HG02981 (cell line): ENCODE results near the gene DEPDC4.
"Not testable (repeated sequence)": the region's sequence is repeated elsewhere in the genome, so short reads cannot be mapped to it uniquely, and the experiment has no call there.

Experiments used
- ATAC-seq: cut with Tn5 transposase; IDR thresholded peaks from one replicate; pipeline ENCODE4 v1.9.1; 2021; ENCODE audit warnings: mild to moderate bottlenecking, moderate library complexity; ENCODE audit not compliant: unreplicated experiment

Gene DEPDC4

DNA sequence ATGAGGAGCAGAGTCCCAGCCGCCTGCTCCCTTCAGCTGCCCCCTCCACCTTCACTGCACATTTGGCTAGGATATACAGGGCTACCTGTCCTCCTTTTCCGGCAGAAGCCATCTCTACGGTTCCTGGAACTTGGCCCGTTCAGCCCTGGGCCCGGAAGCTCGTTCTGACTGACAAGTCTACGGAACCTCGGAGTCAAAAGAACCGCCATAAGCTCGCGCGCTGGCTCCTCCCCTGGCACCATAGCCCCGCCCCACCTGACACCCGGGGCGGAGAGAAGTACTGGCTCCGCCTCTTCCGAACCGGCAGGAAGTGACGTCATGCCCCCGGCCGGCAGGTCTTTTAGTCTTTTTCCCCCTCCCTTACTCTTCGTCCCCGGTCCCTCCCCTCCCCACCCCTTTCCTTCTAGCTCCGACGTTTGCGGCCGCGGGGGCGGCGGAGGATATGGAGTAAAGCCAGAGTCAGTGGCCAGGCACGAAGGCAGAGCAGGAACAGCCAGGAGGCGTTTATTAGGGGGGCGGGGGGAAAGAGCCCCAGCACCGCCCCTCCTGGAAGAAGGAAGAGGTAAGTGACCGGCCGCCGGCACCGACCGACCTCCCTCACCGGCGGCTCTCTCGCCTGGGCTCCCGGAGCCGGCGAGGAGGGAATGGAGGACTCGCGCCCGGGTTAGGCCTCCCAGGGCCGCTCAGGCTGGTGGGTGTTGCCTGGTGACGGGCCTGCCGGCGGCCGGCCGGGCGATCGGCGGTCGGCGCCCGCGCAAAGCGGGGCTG is at the start of gene DEPDC4, which contains the start of gene SCYL2:
DEPDC4 (minus strand) TSS at position 245 of the 768 bp plus-strand sequence; CDS start at position 242, 3 bp downstream.
SCYL2 (plus strand) TSS at position 343 of the 768 bp plus-strand sequence. CDS start 15,794 bp downstream, outside the sequence.
- peak; percentile 92 for ATAC-seq

DNA sequence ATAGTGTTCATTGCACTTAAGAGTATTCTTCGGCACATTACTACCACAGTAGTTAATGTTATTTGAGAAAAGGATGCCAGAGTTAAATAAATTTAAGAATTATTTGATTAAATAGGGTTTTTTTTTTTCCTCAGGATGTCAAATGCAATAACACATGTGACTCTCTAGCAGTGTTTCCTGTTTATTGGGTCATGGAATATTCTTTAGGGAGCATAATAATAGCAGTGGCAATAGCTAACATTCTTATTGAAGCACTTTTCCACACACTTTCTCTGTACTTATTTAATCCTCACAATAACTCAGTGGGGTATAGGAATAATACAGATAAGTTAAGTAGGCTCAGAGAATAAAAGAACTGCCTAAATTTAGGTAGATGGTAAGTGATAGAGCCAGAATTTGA is 44.4 kb upstream of the DEPDC4 start:
- ATAC-seq, result no peak

DNA sequence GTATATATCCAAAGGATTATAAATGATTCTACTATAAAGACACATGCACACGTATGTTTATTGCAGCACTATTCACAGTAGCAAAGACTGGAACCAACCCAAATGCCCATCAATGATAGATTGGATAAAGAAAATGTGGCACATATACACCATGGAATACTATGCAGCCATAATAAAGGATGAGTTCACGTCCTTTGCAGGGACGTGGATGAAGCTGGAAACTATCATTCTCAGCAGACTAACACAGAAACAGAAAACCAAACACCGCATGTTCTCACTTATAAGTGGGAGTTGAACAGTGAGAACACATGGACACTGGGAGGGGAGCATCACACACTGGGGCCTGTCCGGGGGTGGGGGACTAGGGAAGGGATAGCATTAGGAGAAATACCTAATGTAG is 41.3 kb upstream of the DEPDC4 start:
- not testable (repeated sequence) for ATAC-seq

DNA sequence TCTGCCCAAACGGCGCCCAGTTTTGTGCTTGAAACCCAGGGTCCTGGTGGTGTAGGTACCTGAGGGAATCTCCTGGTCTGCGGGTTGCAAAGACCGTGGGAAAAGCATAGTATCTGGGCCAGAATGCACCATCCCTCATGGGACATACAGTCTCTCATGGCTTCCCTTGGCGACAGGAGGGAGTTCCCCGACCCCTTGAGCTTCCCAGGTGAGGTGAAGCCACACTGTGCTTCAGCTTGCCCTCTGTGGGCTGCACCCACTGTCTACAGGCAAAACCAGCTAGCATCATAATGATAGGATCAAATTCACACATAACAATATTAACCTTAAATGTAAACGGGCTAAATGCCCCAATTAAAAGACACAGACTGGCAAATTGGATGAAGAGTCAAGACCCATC is 37.5 kb upstream of the DEPDC4 start:
- ATAC-seq, result not testable (repeated sequence)

DNA sequence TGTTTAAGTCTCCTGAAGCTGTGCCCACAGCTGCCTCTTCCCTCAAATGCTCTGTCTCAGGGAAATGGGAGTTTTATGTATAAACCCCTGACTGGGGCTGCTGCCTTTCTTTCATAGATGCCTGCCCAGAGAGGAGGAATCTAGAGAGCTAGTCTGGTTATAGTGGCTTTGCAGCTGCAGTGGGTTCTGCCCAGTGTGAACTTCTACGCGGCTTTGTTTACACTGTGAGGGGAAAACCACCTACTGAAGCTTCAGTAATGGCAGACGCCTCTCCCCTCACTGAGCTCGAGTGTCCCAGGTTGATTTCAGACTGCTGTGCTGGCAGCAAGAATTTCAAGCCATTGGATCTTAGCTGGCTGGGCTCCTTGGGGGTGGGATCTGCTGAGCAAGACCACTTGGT is 37.0 kb upstream of the DEPDC4 start:
- no peak for ATAC-seq

DNA sequence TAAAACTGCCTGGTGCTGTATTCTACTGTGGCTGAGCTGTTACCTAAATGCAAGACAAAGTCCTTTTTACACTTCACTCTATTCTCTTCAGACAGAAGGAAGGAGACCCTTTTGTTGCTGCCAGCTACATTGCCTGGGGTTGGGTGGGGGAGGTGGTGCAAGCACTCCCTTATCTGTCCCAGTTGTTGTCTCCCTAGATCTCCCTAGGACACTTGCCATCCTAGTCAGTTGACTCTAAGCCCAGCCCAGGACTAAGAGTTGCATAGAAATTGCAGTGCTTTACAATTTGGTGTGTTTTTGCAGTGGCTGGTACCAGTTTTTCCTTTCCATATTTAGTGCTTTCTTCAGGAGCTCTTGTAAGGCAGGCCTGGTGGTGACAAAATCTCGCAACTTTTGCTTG is 35.2 kb upstream of the DEPDC4 start:
- no peak for ATAC-seq

DNA sequence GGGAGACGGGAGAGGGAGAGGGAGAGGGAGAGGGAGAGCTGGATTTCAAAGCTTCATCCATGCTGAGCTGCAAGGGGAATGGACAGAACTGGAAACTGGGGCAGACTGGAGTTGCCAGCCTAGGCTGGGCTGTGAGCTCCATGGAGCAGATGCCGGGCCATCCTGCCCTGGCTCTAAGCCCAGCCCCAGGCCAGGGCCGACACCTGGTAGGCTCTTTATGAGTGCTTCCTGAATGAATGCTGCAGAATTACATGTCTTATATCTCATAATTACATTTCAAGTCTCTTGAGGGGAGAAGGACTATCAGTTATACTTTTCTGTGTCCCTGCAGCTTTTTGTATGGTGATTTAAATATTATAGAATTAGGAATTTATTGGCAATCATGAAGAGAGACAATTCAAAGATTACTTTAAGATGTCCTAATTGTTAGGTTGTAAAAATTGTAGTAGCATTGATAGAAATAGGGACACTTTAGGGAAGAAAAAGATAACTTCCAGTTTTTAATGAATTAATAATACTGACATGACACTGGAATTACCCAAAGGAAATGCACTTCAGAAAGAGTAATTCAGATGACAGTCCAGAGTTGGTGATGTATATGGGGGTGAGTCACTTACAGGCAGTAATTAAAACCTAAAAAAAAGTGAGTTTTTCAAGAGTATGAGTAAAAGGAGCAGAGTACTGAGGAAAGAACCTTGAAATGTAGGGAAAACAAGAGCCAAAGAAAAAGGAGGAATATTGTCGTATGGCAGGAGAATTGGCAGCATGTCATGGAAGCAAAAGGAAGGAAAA is 29.1 kb upstream of the DEPDC4 start:
- ATAC-seq, result no peak

DNA sequence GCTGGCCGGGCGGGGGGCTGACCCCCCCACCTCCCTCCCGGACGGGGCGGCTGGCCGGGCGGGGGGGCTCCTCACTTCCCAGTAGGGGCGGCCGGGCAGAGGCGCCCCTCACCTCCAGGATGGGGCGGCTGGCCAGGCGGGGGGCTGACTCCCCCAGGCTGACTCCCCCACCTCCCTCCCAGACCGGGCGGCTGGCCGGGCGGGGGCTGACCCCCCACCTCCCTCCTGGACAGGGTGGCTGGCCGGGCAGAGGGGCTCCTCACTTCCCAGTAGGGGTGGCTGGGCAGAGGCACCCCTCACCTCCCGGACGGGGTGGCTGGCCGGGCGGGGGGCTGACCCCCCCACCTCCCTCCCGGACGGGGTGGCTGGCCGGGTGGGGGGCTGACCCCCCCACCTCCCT is 27.5 kb upstream of the DEPDC4 start:
- not testable (repeated sequence) for ATAC-seq

DNA sequence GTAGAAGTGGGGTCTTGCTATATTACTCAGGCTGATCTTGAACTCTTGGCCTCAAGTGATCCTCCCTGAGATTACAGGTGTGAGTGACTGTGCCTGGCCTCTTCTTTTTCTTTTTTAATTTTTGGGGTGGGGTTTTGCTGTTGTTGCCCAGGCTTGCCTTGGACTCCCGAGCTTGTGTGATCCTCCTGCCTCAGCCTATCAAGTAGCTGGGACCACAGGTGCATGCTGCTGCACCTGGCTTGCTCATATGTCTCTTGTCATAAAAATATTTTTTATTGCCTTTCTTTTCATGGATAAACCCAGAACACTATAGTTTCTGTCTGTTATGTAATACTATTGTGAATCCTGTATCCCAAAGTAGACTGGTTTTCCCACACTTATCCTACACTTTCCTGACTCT is 26.1 kb upstream of the DEPDC4 start:
- ATAC-seq, result no peak

DNA sequence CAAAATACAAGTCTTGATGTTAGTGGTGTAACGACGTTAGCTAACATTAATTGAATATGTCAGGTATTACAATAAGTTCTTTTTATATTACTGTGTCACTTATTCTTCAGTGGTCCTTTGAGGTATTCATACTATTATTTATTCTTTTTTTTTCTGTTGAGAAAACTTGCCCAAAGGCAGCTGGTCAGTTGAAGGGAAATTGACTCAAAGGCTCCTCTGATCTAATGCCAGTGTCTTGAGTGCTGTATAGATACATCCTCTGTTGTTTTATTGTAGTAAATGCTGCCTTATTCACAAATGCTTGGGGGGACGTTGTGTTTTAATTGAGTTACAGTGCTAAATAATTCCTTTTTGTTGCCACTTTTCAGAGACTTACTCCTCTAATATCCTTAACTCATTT is 23.1 kb upstream of the DEPDC4 start:
- no peak for ATAC-seq

DNA sequence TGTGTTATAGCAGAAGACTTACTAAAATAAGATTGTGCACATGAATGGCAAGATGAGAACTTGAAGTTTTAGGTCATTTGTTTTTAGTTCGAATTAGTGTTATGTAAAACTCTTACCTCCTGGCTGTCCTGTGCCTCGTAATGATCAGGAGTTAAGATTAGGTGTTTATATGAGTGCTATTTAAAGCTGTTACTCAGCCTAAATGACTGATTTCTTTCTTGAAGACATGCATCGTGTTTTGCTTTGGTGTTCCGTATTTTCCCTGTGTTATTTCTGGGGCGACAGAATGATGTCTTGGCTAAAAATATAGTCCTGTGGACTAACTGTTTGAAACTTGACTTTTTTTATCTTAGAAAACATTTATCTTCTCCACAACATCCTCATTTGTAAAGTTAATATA is 22.2 kb upstream of the DEPDC4 start:
- ATAC-seq, result no peak

DNA sequence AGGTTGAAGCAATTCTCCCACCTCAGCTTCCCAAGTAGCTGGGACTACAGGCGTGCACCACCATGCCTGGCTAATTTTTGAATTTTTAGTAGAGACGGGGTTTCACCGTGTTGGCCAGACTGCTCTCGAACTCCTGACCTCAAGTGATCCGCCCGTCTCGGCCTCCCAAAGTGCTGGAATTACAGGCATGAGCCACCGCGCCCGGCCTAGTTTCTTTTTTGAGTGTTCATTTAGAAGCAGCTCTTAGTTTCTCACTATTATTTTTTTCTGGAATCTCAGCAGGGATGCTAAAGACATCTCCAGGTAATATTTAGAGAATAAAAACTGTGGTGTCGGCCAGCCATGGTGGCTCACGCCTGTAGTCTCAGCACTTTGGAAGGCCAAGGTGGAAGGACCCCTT is 17.7 kb upstream of the DEPDC4 start:
- not testable (repeated sequence) for ATAC-seq

DNA sequence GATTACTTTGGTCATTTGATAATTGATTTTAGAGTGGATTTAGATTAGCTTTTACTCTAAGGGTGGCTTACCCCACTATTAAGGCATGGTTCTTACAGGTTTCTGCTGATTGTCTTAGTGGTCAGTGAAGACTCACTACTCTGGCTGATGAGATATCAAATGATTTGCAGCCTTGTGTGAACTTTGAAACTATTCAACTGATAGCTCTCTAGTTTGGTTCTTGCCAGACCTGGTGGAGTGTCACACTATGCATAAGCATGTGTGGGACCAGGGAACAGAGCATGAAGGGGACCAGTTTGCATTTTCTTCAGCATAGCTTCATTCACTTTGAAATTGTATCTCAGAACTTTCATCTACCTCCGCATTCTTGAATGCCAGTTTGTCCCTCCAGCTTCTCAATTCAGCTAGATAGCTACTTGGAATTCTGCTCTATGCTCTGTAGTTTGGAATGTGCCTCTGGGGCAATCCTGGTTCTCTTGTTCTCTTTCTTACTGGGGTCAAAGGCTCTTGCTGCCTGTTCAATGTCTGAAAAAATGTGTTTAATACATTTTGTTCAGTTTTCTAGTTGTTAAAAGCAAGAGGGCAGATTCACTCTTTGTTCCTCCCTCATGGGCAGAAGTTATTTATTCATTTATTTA is 12.8 kb upstream of the DEPDC4 start:
- no peak for ATAC-seq

DNA sequence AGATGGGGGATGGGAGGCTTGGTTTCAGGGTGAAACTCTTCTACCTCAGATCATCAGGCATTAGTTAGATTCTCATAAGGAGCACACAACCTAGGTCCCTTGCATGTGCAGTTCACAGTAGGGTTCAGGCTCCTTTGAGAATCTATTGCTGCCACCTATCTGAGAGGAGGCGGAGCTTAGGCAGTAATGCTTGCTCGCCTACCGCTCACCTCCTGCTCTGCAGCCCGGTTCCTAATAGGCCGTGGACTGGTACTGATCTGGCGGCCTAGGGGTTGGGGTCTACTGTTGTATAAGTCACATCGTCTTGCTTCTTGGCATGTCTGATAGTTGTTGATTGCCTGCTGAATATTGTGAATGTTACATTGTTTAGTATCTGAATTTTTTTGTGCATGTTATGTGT is 12.3 kb upstream of the DEPDC4 start:
- no peak for ATAC-seq

DNA sequence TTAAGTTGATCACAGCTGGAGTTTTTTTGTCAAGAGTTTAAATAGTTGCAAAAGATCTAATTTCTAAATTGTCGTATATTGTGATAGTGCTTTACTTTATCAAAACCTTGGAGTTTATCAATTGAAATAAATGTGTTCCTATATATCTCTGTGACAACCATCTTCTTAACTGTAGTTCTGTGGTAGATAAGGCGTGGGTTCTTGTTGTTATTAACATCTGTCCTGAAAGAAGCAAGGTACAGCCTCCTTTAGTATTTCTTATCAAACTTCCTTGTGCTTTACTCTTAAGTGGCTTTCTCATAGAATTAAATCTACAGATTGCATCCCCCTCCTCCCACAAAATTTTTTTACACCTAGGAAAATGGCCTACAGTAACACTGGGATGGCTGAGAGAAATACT is 7.4 kb upstream of the DEPDC4 start:
- ATAC-seq, result no peak

DNA sequence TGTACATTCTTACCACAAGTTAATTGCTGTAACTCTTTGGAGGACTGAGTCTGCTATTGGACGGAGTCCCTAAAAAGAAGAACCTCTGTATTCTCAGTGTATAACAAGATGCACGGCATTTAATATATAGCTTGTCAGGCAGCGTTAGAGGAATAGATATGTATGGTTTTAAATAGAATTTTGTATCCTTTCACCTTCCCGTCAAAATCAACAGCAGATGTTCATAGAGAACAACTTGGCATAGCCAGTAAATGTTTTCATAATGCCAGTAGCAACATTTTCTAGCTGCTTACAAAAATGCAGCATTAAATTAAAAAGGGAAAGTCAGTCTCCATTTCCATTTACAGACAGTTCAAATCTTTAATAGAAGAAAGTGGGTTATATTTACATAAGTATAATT is 6.9 kb upstream of the DEPDC4 start:
- no peak for ATAC-seq

DNA sequence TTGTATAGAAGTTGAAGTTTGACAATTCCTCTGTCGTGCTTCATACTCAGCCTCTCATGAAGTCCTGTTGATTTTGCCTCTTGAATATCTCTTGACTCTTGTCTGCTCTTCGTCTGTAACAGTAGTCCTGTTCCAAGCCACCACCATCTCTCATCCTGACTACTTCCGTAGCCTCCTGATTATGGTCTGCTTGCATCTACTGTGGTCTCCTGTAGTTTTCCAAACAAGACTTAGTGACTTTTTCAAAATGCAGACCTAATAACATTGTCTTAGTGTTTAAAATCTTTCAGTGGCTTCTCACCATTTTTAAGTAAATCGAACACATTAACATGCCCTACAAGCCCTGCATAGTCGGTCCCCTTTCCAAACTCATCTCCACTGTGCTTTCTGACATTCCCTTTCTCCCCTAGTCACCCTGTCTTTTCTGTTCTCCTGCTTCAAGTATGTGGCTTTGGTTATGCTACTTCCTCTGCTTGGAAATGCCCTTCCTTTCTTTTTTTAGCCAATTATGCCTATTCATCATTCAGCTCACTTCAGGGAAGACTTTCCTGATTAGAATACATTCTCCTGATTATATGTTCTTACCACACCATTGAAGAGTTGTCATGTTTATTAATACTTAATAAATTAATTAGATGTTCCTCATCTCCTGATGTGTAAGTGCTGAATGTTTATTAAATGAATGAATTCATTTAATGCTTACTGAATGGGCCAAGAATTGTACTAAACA is 2.1 kb upstream of the DEPDC4 start:
- no peak for ATAC-seq

DNA sequence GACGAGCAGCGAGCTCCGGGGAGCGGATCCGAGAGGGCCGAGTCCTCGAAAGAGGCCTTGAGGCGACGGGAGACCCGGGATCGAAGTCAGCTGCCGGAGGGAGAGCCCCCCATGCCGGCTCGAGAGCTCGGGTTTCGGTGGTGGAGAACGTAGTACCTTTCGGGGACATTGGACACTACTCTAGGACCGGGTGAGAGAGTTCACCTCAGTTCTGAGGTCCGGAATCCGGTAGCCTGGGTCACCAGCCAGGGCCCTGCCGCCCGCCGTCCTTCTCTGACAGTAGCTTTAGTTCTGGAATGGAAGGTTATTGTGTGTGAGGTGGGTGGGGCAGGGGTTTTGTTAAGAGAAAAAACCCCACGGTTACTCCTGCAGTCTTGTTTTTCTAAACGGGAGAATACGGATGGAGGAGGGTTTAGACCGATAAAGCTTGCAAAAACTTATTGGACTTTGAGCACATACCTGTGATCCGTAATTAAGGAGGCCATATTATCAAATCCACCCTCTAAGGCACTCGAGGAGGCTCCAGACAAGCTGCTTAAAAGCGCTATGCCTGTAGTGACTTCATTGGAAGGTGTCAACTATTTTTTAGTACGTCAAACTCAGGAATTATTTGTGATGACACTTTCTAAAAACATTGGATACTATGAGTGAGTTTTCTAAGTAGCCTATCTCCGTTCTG is 863 bp upstream of the DEPDC4 start:
- ATAC-seq, result peak; percentile 3

DNA sequence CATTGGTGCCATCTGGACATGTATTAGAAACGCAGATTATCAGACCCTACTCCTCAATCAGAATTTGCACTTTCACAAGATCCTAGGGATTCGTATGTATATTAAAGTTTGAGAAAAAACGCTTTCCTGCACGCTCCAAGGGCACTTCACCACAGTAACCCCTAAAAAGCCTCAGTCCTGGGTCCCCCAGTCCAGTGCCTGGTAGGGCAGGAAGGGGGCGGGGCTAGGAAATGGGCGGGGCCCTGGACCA is 369 bp downstream of the DEPDC4 start:
- peak; percentile 77 for ATAC-seq

DNA sequence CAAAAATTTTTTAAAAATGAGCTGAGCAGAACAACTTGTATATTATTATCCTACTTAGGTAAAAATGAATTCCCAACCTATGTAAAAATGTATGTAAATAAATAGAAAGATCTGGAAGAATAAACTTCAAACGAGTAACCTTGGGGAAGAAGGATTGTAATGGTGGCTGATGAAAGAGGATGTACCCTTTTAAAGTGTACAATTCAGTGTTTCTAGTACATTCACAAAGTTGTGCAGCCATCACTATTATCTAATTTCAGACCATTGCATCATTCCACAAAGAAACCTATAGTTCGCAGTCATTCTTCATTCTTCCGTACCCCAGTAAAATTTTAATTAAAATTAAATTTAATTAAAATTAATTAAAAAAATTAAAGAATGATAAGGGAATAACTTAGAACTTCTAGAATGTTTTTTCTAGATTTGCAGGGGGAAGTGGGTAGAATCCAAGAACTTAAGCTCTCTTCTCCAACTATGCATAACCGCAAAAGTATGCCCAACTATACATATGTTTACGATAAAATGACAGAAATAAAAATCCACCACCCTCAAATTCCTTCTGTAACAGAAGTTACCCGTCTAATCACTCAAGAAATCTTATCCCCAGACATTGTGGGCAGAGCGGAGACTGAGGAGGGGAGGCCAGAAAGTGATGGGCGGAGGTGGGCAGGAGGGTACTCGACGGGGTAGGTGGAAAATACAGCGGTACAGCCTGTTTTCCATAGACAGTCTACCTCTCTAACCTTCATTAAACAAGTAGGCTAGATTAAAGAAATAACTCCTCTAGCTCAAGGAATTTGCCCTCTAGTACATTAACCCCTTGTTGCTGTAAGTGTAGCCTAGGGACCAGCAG is 921 bp downstream of the DEPDC4 start:
- peak; percentile 8 for ATAC-seq
